Lower leg skin (tissue), 4 donors: ENCODE results near the gene CNIH4. TPM values are rescaled to one million over a fixed set of nuclear protein-coding genes. Genes with fewer than 3 reads are reported as not detected.

Experiments
- DNase-seq, 2 donors: peaks; one replicate each; pipeline ENCODE4 v3.0.0-alpha.2; 2019; ENCODE audit warnings: low spot score in 2 of 2
- H3K4me3 ChIP-seq: fragments of 200-600 bp; sonication (generic); 2 replicates; pipeline ENCODE4 v1.5.1; 2017; ENCODE audit warnings: mild to moderate bottlenecking, low read depth; ENCODE audit not compliant: poor library complexity, severe bottlenecking
- CTCF ChIP-seq, 3 donors: fragments of 450-650 bp; IDR thresholded peaks; one replicate each; pipeline ENCODE4 v1.5.1; 2016; ENCODE audit warnings: antibody characterized with exemption in 3 of 3, mild to moderate bottlenecking in 3 of 3, moderate library complexity in 2 of 3
- POLR2A ChIP-seq, 2 donors: fragments of 450-650 bp; IDR thresholded peaks; one replicate each; pipeline ENCODE4 v1.6.1; 2016 to 2017; ENCODE audit warnings: antibody characterized with exemption in 2 of 2, mild to moderate bottlenecking in 1 of 2, moderate library complexity in 1 of 2
- WGBS, 2 donors: methylation state at CpG; one replicate each; pipeline ENCODE4 v1.1.5; 2018; 5-methylcytosine and 5-hydroxymethylcytosine counted together
- intact Hi-C: fragments of 100-400 bp; cut with DNase I; formaldehyde crosslinking; loops from one replicate; pipeline ENCODE4 v1.15.0; 2023; ENCODE audit warnings: low total_unique reads
- total RNA-seq, 4 donors: library from RNA; depleted of rRNA; stranded (reverse); fragments of >200 nt; gene quantifications; one replicate each; pipeline ENCODE4 v1.1.0, GENCODE V29; 2016

CNIH4 gene
- total RNA-seq, 4 donors from 2014 or later = 24.0 to 44.8 (median 37.0) TPM

DNA sequence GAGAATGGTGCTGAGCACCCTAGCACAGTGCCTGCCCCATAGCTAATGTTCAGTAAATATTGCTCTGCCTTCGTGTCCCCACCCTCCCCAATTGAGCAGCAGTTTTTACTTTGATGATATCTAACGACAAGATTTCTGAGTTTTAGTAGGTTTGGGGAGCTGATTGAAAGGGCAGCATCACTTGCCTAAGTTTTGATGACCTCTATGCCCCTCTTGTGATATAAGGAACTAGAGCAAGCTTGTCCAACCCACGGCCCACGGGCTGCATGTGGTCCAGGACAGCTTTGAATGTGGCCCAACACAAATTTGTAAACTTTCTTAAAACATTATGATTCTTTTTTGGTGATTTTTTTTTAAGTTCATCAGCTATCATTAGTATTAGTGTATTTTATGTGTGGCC lies 1.6 kb downstream of the CNIH4 start:
- no peak for TF ChIP-seq POLR2A (IDR thresholded peaks at IDR 0.05)
- no peak for TF ChIP-seq CTCF (IDR thresholded peaks at IDR 0.05)
- intact Hi-C loops = no loop called here
- WGBS, 2 donors = 49 to 57% methylated on average over 4 of the region's 4 CpGs
- no peak for DNase-seq
- no peak overlapping the region for H3K4me3 ChIP-seq

DNA sequence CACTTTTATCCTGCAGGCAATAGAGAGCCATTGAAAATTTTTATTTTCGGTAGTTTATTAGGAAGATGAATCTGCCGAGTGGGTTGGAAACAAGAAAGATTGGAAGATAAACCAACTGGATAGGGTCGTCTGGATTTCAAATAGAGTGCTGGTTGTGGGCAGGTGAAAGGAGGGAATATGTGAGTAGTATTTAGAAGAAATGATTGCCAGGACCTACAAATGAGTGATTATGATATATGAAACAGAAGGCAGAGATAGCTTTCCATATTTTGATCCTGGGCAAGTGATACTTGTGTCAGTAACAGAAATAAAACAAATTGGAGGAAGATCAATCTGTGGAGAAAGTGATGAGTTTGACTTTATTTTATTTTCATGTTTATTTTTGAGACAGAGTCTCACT lies 2.5 kb downstream of the CNIH4 start:
- TF ChIP-seq CTCF (IDR thresholded peaks at IDR 0.05) (no peak), POLR2A (IDR thresholded peaks at IDR 0.05) (no peak)
- H3K4me3 ChIP-seq = no peak overlapping the region
- intact Hi-C loops = no loop called here
- 66 to 82% methylated on average over 3 of the region's 3 CpGs for WGBS, 2 donors
- no peak for DNase-seq

DNA sequence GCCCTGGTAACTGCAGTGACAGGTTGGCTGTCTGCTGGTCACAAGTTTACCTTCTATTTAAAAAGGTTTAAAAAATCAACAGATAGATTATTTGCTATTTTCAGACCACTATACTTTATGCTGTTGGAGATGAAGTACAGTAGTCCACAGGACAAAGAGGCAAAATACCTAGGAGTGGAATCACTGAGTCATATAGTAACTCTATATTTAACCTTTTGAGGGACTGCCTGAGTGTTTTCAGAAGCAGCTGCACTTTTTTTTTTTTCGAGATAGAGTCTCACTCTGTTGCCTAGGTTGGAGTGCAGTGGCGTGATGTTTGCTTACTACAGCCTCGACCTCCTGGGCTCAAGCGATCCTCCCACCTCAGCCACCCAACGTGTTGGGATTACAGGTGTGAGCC lies 11.7 kb downstream of the CNIH4 start:
- H3K4me3 ChIP-seq = no peak overlapping the region
- 87 to 89% methylated on average over 5 of the region's 5 CpGs for WGBS, 2 donors
- no peak for TF ChIP-seq POLR2A (IDR thresholded peaks at IDR 0.05)
- no peak for TF ChIP-seq CTCF (IDR thresholded peaks at IDR 0.05)
- no peak for DNase-seq
- intact Hi-C loops = no loop called here

- no peak for DNase-seq
These were observed 16.4 kb downstream of the CNIH4 start for GRCh38 chr1:224373008-224373590.

DNA sequence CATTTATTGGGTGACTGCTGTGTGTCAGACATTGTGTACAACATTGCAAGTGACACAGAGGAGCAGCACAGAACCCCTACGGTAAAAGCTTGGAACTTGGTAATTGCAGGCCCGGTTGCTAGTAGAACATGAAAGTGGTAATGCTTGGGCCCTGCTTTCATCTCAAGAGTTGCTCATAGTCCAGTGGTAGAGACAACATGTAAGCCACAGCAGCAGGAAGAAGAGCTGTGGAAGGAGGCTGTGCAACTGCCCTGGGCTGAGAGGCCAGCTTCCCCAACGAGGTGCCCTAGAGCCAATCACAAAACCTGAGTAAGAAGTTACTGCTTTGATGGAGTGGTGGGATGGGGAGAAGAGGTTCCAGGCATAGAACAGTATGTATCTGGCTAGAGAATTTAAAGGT lies 18.4 kb downstream of the CNIH4 start:
- no peak overlapping the region for H3K4me3 ChIP-seq
- WGBS, 2 donors = 72 to 82% methylated on average over 3 of the region's 3 CpGs
- intact Hi-C loops = no loop called here
- TF ChIP-seq POLR2A (IDR thresholded peaks at IDR 0.05) (no peak), CTCF (IDR thresholded peaks at IDR 0.05) (no peak)
- DNase-seq = no peak

More at GRCh38 chr1:224373008-224373590, 16.4 kb downstream of the CNIH4 start:
- WGBS, 2 donors = 91 to 93% methylated on average over 5 of the region's 5 CpGs
- H3K4me3 ChIP-seq = no peak overlapping the region
- no peak for TF ChIP-seq POLR2A (IDR thresholded peaks at IDR 0.05)
- no peak for TF ChIP-seq CTCF (IDR thresholded peaks at IDR 0.05)
- intact Hi-C loops = no loop called here

GRCh38 chr1:224377676-224378006 lies 21.0 kb downstream of the CNIH4 start:
- DNase-seq = no peak
- 87 to 90% methylated on average over 2 of the region's 2 CpGs for WGBS, 2 donors
- no peak for TF ChIP-seq CTCF (IDR thresholded peaks at IDR 0.05)
- TF ChIP-seq POLR2A (IDR thresholded peaks at IDR 0.05) = no peak
- intact Hi-C loops = no loop called here
- no peak overlapping the region for H3K4me3 ChIP-seq
